GM18868 (cell line): ENCODE data around the gene DDRGK1.

Experiments
- ATAC-seq: cut with Tn5 transposase; IDR thresholded peaks from one replicate; pipeline ENCODE4 v1.9.1; 2021; ENCODE audit warnings: mild to moderate bottlenecking, moderate library complexity; ENCODE audit not compliant: unreplicated experiment

The DDRGK1 gene

GRCh38 chr20:3237011-3237957 lies 32.8 kb upstream of the DDRGK1 start:
- no peak for ATAC-seq

- ATAC-seq = no peak
Observed at GRCh38 chr20:3235666-3236324, 31.3 kb upstream of the DDRGK1 start.

- no peak for ATAC-seq
Observed at GRCh38 chr20:3233991-3234498, 29.6 kb upstream of the DDRGK1 start.

GRCh38 chr20:3233131-3233990 lies 28.9 kb upstream of the DDRGK1 start:
- ATAC-seq = no peak

GRCh38 chr20:3231889-3232588 lies 27.6 kb upstream of the DDRGK1 start:
- ATAC-seq = no peak

- no peak for ATAC-seq
Observed at GRCh38 chr20:3231116-3231515, 26.6 kb upstream of the DDRGK1 start.

- no peak for ATAC-seq
Observed at GRCh38 chr20:3229798-3230197, 25.3 kb upstream of the DDRGK1 start.

GRCh38 chr20:3229158-3229557 lies 24.7 kb upstream of the DDRGK1 start:
- ATAC-seq = no peak

GRCh38 chr20:3228750-3229032 lies 24.2 kb upstream of the DDRGK1 start:
- ATAC-seq = no peak

GRCh38 chr20:3227936-3228749 lies 23.7 kb upstream of the DDRGK1 start:
- ATAC-seq = no peak

GRCh38 chr20:3227506-3227905 lies 23.0 kb upstream of the DDRGK1 start:
- ATAC-seq = no peak

- no peak for ATAC-seq
Observed at GRCh38 chr20:3226864-3227263, 22.4 kb upstream of the DDRGK1 start.

GRCh38 chr20:3226093-3226492 lies 21.6 kb upstream of the DDRGK1 start:
- no peak for ATAC-seq

GRCh38 chr20:3224681-3225421 lies 20.4 kb upstream of the DDRGK1 start:
- ATAC-seq = no peak

- no peak for ATAC-seq
Observed at GRCh38 chr20:3223994-3224680, 19.7 kb upstream of the DDRGK1 start.

- no peak for ATAC-seq
Observed at GRCh38 chr20:3223651-3223993, 19.1 kb upstream of the DDRGK1 start.

- peak; percentile 89 for ATAC-seq
Observed at GRCh38 chr20:3222635-3223600, 18.4 kb upstream of the DDRGK1 start.
